Subcutaneous abdominal adipose tissue (tissue), 5 donors: Measurements from ENCODE around the gene SHB.

ENCODE experiments used
- H3K27ac ChIP-seq: one replicate; pipeline ENCODE4 v1.7.0; 2013; ENCODE audit warnings: low read depth, mild to moderate bottlenecking, inconsistent platforms, low read length, moderate library complexity
- H3K27me3 ChIP-seq, 5 donors: one replicate each; pipeline ENCODE4 v1.7.0; 2013; ENCODE audit warnings: low read length in 5 of 5, inconsistent platforms in 1 of 5; ENCODE audit not compliant: control insufficient read depth in 5 of 5, insufficient read depth in 4 of 5
- H3K36me3 ChIP-seq, 5 donors: one replicate each; pipeline ENCODE4 v1.7.0; 2013; ENCODE audit warnings: low read length in 5 of 5; ENCODE audit not compliant: control insufficient read depth in 5 of 5, insufficient read depth in 5 of 5
- H3K4me1 ChIP-seq, 5 donors: one replicate each; pipeline ENCODE4 v1.7.0; 2013; ENCODE audit warnings: low read length in 5 of 5, mild to moderate bottlenecking in 3 of 5, moderate library complexity in 1 of 5; ENCODE audit not compliant: control insufficient read depth in 5 of 5, insufficient read depth in 5 of 5
- H3K4me3 ChIP-seq, 5 donors: one replicate each; pipeline ENCODE4 v1.7.0; 2013; ENCODE audit warnings: low read length in 5 of 5, low read depth in 1 of 5
- H3K9ac ChIP-seq, 5 donors: one replicate each; pipeline ENCODE4 v1.7.0; 2013; ENCODE audit warnings: low read length in 5 of 5, mild to moderate bottlenecking in 4 of 5, moderate library complexity in 3 of 5
- H3K9me3 ChIP-seq, 5 donors: one replicate each; pipeline ENCODE4 v1.7.0; 2013; ENCODE audit warnings: low read length in 5 of 5; ENCODE audit not compliant: control insufficient read depth in 5 of 5
- donor health status: healthy.
- donor health status: healthy.
- donor health status: healthy.
- donor health status: healthy.
- donor health status: healthy.

The SHB gene

GRCh38 chr9:37923118-37923795, 145.8 kb downstream of the SHB start:
- H3K27ac ChIP-seq: no peak overlapping the region
- H3K27me3 ChIP-seq: no peaks in the 10 kb centered on the region
- H3K36me3 ChIP-seq: peaks cover 0 to 12% (median 3%) of the 10 kb centered on the region in 5 donors

DNA sequence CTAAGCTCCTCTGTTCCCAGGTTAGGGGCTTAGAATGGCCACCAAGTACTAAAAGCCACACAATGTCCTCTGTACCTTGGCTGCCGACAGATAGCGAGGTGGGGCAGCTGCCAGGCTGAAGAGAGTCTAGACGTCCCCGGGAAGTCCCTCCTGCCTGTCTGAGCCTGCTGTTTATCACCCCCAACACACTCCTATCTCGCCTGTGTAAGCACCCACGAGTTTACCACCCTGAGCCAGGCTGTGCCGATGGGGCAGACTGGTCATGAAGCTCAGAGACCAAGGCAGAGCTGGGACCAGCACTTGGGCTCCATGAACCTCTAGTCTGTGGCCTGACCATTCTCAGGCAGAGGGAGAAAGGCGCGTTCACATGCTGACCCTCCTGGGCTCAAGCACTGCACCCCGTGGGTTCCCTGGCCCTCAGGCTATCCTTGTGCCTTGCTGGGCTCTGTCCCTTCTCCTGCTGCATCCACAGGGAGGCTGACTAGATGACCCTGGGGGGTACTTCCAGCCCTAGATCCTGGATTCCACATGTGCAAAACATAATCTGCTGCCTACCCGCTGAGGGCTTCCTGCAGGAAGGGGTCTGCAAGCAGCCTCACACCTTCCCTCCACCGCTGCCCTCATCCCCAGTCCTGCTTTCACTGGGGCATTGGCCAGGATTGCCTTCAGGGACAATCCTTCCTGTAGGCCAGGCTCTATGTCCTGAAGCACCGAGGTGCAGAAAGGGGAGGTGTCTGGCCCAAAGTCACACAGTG, 146.5 kb downstream of the SHB start:
- peaks cover 0 to 23% (median 9%) of the 10 kb centered on the region in 5 donors for H3K4me1 ChIP-seq
- no peaks in the 10 kb centered on the region for H3K27me3 ChIP-seq
- peaks cover 0 to 15% (median 3%) of the 10 kb centered on the region in 5 donors for H3K36me3 ChIP-seq
- H3K9ac ChIP-seq: no peak overlapping the region
- no peak overlapping the region for H3K4me3 ChIP-seq
- H3K9me3 ChIP-seq: no peaks in the 10 kb centered on the region
- no peak overlapping the region for H3K27ac ChIP-seq

More at GRCh38 chr9:37923118-37923795, 145.8 kb downstream of the SHB start:
- H3K4me3 ChIP-seq: no peak overlapping the region
- H3K4me1 ChIP-seq: peaks cover 5 to 23% (median 15%) of the 10 kb centered on the region in 5 donors
- H3K9ac ChIP-seq: no peak overlapping the region
- no peaks in the 10 kb centered on the region for H3K9me3 ChIP-seq

GRCh38 chr9:37921546-37922300, 147.3 kb downstream of the SHB start:
- H3K4me3 ChIP-seq: no peak overlapping the region
- H3K9me3 ChIP-seq: no peaks in the 10 kb centered on the region
- H3K27me3 ChIP-seq: no peaks in the 10 kb centered on the region
- H3K36me3 ChIP-seq: peaks cover 0 to 15% (median 3%) of the 10 kb centered on the region in 5 donors
- no peak overlapping the region for H3K9ac ChIP-seq
- H3K4me1 ChIP-seq: peaks cover 0 to 21% (median 8%) of the 10 kb centered on the region in 5 donors
- H3K27ac ChIP-seq: no peak overlapping the region

GRCh38 chr9:37921168-37921510, 147.9 kb downstream of the SHB start:
- no peak overlapping the region for H3K9ac ChIP-seq
- peaks cover 0 to 24% (median 10%) of the 10 kb centered on the region in 5 donors for H3K4me1 ChIP-seq
- H3K4me3 ChIP-seq: no peak overlapping the region
- H3K27me3 ChIP-seq: no peaks in the 10 kb centered on the region
- peaks cover 0 to 15% (median 3%) of the 10 kb centered on the region in 5 donors for H3K36me3 ChIP-seq
- H3K9me3 ChIP-seq: no peaks in the 10 kb centered on the region
- no peak overlapping the region for H3K27ac ChIP-seq

GRCh38 chr9:37920471-37921167, 148.4 kb downstream of the SHB start:
- peaks cover 0 to 29% (median 12%) of the 10 kb centered on the region in 5 donors for H3K4me1 ChIP-seq
- no peak overlapping the region for H3K9ac ChIP-seq
- H3K27ac ChIP-seq: no peak overlapping the region
- no peak overlapping the region for H3K4me3 ChIP-seq
- H3K9me3 ChIP-seq: no peaks in the 10 kb centered on the region
- H3K27me3 ChIP-seq: no peaks in the 10 kb centered on the region
- peaks cover 0 to 15% (median 3%) of the 10 kb centered on the region in 5 donors for H3K36me3 ChIP-seq

GRCh38 chr9:37919956-37920335, 149.1 kb downstream of the SHB start:
- Histone ChIP-seq H3K4me1 (peaks cover 0 to 36% (median 12%) of the 10 kb centered on the region in 5 donors), H3K9ac (no peak overlapping the region), H3K27me3 (no peaks in the 10 kb centered on the region), H3K9me3 (no peaks in the 10 kb centered on the region), H3K4me3 (no peak overlapping the region), H3K36me3 (peaks cover 0 to 15% (median 3%) of the 10 kb centered on the region in 5 donors), H3K27ac (no peak overlapping the region)

GRCh38 chr9:37919246-37919955, 149.6 kb downstream of the SHB start:
- H3K4me3 ChIP-seq: no peak overlapping the region
- H3K9me3 ChIP-seq: no peaks in the 10 kb centered on the region
- H3K9ac ChIP-seq: no peak overlapping the region
- H3K4me1 ChIP-seq: peaks cover 0 to 39% (median 12%) of the 10 kb centered on the region in 5 donors
- no peaks in the 10 kb centered on the region for H3K27me3 ChIP-seq
- no peak overlapping the region for H3K27ac ChIP-seq
- peaks cover 0 to 15% (median 3%) of the 10 kb centered on the region in 5 donors for H3K36me3 ChIP-seq

- Histone ChIP-seq H3K9me3 (no peaks in the 10 kb centered on the region), H3K4me1 (peaks cover 0 to 45% (median 12%) of the 10 kb centered on the region in 5 donors), H3K9ac (no peak overlapping the region), H3K4me3 (no peak overlapping the region), H3K27ac (no peak overlapping the region), H3K36me3 (peaks cover 0 to 15% (median 3%) of the 10 kb centered on the region in 5 donors), H3K27me3 (no peaks in the 10 kb centered on the region)
Measured at GRCh38 chr9:37918665-37919170, 150.3 kb downstream of the SHB start.
